HCT116 (cell line): ENCODE measurements around the gene NSF.

Source experiments
- EZH2 ChIP-seq: fragments of 200-600 bp; sonication (generic); IDR thresholded peaks from 2 replicates; pipeline ENCODE4 v1.6.1; 2017; ENCODE audit warnings: antibody characterized with exemption, mixed run types
- POLR2A ChIP-seq: IDR thresholded peaks from 2 replicates; pipeline ENCODE4 v1.7.0; 2011; ENCODE audit warnings: borderline replicate concordance; ENCODE audit not compliant: insufficient read depth, insufficient read length; ENCODE audit errors: extremely low read depth
- RAD21 ChIP-seq: IDR thresholded peaks from 2 replicates; pipeline ENCODE4 v1.6.1; 2012; ENCODE audit warnings: low read depth, mild to moderate bottlenecking
- TCF7L2 ChIP-seq: IDR thresholded peaks from 2 replicates; pipeline ENCODE4 v1.7.0; 2011; ENCODE audit warnings: borderline replicate concordance, inconsistent platforms; ENCODE audit not compliant: insufficient read depth, insufficient read length; ENCODE audit errors: extremely low read depth
- TF ChIP-seq, protein P1 (sequence below): IDR thresholded peaks from 2 replicates; pipeline ENCODE4 v1.6.1; 2012
- TF ChIP-seq, protein P2 (sequence below), 3 experiments: fragments of 200-600 bp in 1 of 3; sonication (generic) in 1 of 3; IDR thresholded peaks in 2 of 3; conservative IDR thresholded peaks in 1 of 3; 2 replicates each; pipeline ENCODE4 v1.5.1; 2012 to 2017; ENCODE audit warnings: low read depth in 2 of 3, low read length in 2 of 3, antibody characterized with exemption in 1 of 3, borderline replicate concordance in 1 of 3, control low read depth in 1 of 3, mild to moderate bottlenecking in 1 of 3, mixed read lengths in 1 of 3, mixed run types in 1 of 3, moderate library complexity in 1 of 3; ENCODE audit not compliant: insufficient read depth in 1 of 3

- TF ChIP-seq RAD21 (no peak), POLR2A (no peak), TCF7L2 (no peak), EZH2 (no peak)
- TF ChIP-seq, protein P1, sequence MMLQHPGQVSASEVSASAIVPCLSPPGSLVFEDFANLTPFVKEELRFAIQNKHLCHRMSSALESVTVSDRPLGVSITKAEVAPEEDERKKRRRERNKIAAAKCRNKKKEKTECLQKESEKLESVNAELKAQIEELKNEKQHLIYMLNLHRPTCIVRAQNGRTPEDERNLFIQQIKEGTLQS: no peak
- TF ChIP-seq, protein P2, sequence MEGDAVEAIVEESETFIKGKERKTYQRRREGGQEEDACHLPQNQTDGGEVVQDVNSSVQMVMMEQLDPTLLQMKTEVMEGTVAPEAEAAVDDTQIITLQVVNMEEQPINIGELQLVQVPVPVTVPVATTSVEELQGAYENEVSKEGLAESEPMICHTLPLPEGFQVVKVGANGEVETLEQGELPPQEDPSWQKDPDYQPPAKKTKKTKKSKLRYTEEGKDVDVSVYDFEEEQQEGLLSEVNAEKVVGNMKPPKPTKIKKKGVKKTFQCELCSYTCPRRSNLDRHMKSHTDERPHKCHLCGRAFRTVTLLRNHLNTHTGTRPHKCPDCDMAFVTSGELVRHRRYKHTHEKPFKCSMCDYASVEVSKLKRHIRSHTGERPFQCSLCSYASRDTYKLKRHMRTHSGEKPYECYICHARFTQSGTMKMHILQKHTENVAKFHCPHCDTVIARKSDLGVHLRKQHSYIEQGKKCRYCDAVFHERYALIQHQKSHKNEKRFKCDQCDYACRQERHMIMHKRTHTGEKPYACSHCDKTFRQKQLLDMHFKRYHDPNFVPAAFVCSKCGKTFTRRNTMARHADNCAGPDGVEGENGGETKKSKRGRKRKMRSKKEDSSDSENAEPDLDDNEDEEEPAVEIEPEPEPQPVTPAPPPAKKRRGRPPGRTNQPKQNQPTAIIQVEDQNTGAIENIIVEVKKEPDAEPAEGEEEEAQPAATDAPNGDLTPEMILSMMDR (IDR thresholded peaks at IDR 0.05 in 2 of 3, conservative IDR thresholded peaks at IDR 0.05 in 1 of 3; ENCODE audit: borderline replicate concordance in 1 of 3, insufficient read depth in 1 of 3, low read depth in 2 of 3, low read length in 2 of 3): no peak
These were observed 168.7 kb downstream of the NSF start for GRCh38 chr17:46759141-46759540.
